Neural progenitor cell (in vitro differentiated cells): Measurements from ENCODE around the gene ZSWIM5. TPM values are rescaled to one million over a fixed set of nuclear protein-coding genes. Genes with fewer than 3 reads are reported as not detected.
A peak's percentile ranks its signal among the peaks of the same experiment; 100 is the strongest.
"Not testable (repeated sequence)": the region's sequence is repeated elsewhere in the genome, so short reads cannot be mapped to it uniquely, and the experiment has no call there.

ENCODE experiments used
- DNase-seq: peaks from one replicate; pipeline ENCODE4 v3.0.0-alpha.2; 2016; ENCODE audit warnings: low spot score
- H2AFZ ChIP-seq: fragments of 200-600 bp; sonication (generic); replicated peaks from 2 replicates; pipeline ENCODE4 v1.6.1; 2016; ENCODE audit warnings: antibody characterized with exemption
- H3F3A ChIP-seq: fragments of 200-600 bp; sonication (generic); 2 replicates; pipeline ENCODE4 v1.6.1; 2016; ENCODE audit warnings: antibody characterized with exemption, low read depth
- H3K27ac ChIP-seq: fragments of 200-600 bp; sonication (generic); 2 replicates; pipeline ENCODE4 v1.5.1; 2016; ENCODE audit warnings: mild to moderate bottlenecking
- H3K27me3 ChIP-seq: fragments of 200-600 bp; sonication (generic); 2 replicates; pipeline ENCODE4 v1.6.1; 2016; ENCODE audit warnings: mild to moderate bottlenecking, moderate library complexity
- H3K36me3 ChIP-seq: fragments of 200-600 bp; sonication (generic); 2 replicates; pipeline ENCODE4 v1.5.1; 2016
- H3K4me1 ChIP-seq: fragments of 200-600 bp; sonication (generic); 2 replicates; pipeline ENCODE4 v1.6.1; 2016; ENCODE audit warnings: mixed run types
- H3K4me2 ChIP-seq: fragments of 200-600 bp; sonication (generic); 2 replicates; pipeline ENCODE4 v1.6.1; 2016
- H3K4me3 ChIP-seq: fragments of 200-600 bp; sonication (generic); 2 replicates; pipeline ENCODE4 v1.5.1; 2016
- H3K79me2 ChIP-seq: fragments of 200-600 bp; sonication (generic); 2 replicates; pipeline ENCODE4 v1.6.1; 2016; ENCODE audit warnings: low read depth
- H3K9ac ChIP-seq: fragments of 200-600 bp; sonication (generic); 2 replicates; pipeline ENCODE4 v1.6.1; 2016
- H3K9me3 ChIP-seq: fragments of 200-600 bp; sonication (generic); 2 replicates; pipeline ENCODE4 v1.5.1; 2016; ENCODE audit warnings: low read depth
- H4K20me1 ChIP-seq: fragments of 200-600 bp; sonication (generic); 2 replicates; pipeline ENCODE4 v1.6.1; 2016; ENCODE audit warnings: low read depth
- H3K27ac Mint-ChIP-seq: 3 replicates; pipeline ENCODE4 v1.8.0; 2021; ENCODE audit warnings: mixed read lengths
- H3K27me3 Mint-ChIP-seq: 2 replicates; pipeline ENCODE4 v1.8.0; 2022; ENCODE audit warnings: low read depth, mild to moderate bottlenecking, inconsistent platforms, moderate library complexity, mixed read lengths; ENCODE audit not compliant: insufficient read depth
- H3K36me3 Mint-ChIP-seq: 3 replicates; pipeline ENCODE4 v1.8.0; 2021; ENCODE audit warnings: mixed read lengths
- H3K4me1 Mint-ChIP-seq: 3 replicates; pipeline ENCODE4 v1.8.0; 2021; ENCODE audit warnings: mixed read lengths
- H3K4me3 Mint-ChIP-seq: 3 replicates; pipeline ENCODE4 v1.8.0; 2021; ENCODE audit warnings: mild to moderate bottlenecking, moderate library complexity, mixed read lengths
- H3K9me3 Mint-ChIP-seq: 3 replicates; pipeline ENCODE4 v1.8.0; 2020; ENCODE audit warnings: mixed read lengths
- EZH2 ChIP-seq: fragments of 200-600 bp; sonication (generic); IDR thresholded peaks from 2 replicates; pipeline ENCODE4 v1.6.1; 2017; ENCODE audit warnings: antibody characterized with exemption, mild to moderate bottlenecking, moderate library complexity
- EZH2phosphoT487 ChIP-seq: fragments of 200-600 bp; sonication (generic); IDR thresholded peaks from 2 replicates; pipeline ENCODE4 v1.6.1; 2017; ENCODE audit warnings: antibody characterized with exemption
- total RNA-seq: library from RNA; depleted of rRNA; stranded (reverse); fragments of >200 nt; gene quantifications from 2 replicates; pipeline ENCODE4 v1.2.3, GENCODE V29; 2015; ENCODE audit warnings: low replicate concordance
- TF ChIP-seq, protein P1 (sequence below): fragments of 200-600 bp; sonication (generic); IDR thresholded peaks from 2 replicates; pipeline ENCODE4 v1.5.1; 2017; ENCODE audit warnings: antibody characterized with exemption, mild to moderate bottlenecking

The ZSWIM5 gene
- total RNA-seq, 1 donor from 2014 or later, result 5.8 TPM

DNA sequence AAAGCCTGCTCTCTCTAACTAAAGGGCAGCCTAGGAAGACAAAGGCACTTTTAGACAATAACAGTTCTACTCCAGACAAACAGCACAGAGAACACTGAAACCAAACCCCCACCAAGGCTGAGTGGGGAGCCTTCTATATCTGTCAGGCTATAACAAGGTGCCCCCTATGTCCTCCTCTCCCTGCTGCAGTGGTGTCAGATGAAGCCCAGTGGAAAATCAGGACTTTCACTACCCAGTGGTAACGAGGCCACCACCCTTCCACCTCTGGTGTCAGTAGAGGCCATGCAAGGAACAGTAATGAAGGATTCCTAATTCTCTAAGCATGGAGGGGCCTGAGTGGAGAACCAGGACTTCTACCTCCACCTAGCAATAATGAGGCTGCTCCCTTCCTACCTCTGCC lies 83.7 kb downstream of the ZSWIM5 start:
- H3K4me2 ChIP-seq, result peak overlapping the region; percentile 63
- no peaks in the 10 kb centered on the region for H3K79me2 ChIP-seq
- no peak overlapping the region for H2AFZ ChIP-seq
- no peaks in the 10 kb centered on the region for H3K36me3 ChIP-seq
- Mint-ChIP-seq H3K27ac (no peak overlapping the region), H3K9me3 (no peaks in the 10 kb centered on the region), H3K4me1 (no peaks in the 10 kb centered on the region), H3K27me3 (no peaks in the 10 kb centered on the region), H3K36me3 (no peaks in the 10 kb centered on the region), H3K4me3 (no peak overlapping the region)
- no peaks in the 10 kb centered on the region for H4K20me1 ChIP-seq
- H3F3A ChIP-seq, result peaks cover 15% of the 10 kb centered on the region
- peak; percentile 23 for DNase-seq
- no peak overlapping the region for H3K27ac ChIP-seq
- H3K4me3 ChIP-seq, result no peak overlapping the region
- no peak overlapping the region for H3K9ac ChIP-seq
- no peaks in the 10 kb centered on the region for H3K27me3 ChIP-seq
- TF ChIP-seq, protein P1, sequence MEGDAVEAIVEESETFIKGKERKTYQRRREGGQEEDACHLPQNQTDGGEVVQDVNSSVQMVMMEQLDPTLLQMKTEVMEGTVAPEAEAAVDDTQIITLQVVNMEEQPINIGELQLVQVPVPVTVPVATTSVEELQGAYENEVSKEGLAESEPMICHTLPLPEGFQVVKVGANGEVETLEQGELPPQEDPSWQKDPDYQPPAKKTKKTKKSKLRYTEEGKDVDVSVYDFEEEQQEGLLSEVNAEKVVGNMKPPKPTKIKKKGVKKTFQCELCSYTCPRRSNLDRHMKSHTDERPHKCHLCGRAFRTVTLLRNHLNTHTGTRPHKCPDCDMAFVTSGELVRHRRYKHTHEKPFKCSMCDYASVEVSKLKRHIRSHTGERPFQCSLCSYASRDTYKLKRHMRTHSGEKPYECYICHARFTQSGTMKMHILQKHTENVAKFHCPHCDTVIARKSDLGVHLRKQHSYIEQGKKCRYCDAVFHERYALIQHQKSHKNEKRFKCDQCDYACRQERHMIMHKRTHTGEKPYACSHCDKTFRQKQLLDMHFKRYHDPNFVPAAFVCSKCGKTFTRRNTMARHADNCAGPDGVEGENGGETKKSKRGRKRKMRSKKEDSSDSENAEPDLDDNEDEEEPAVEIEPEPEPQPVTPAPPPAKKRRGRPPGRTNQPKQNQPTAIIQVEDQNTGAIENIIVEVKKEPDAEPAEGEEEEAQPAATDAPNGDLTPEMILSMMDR, result no peak
- no peak for TF ChIP-seq EZH2phosphoT487
- no peak for TF ChIP-seq EZH2
- H3K9me3 ChIP-seq, result no peaks in the 10 kb centered on the region
- peaks cover 21% of the 10 kb centered on the region for H3K4me1 ChIP-seq

DNA sequence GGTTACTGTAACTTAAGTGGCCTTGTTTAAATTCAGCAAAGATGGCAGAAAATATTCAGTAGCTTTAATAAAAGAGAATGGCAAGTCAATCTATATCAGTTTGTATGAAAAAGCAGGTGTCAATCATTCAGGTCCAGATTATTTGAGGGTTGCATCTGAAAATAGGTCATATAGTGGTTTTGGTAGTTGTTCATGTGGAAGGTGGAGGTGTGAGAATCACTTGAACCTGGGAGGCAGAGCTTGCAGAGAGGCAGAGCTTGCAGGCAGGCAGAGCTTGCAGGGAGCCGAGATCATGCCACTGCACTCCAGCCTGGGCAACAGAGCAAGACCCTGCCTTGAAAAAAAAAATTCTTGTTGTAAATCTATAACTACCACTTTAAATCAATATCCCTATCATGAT lies 88.6 kb downstream of the ZSWIM5 start:
- Histone ChIP-seq H3K27ac (no peak overlapping the region), H3K4me2 (no peak overlapping the region), H3K4me1 (peaks cover 8% of the 10 kb centered on the region), H3K79me2 (no peaks in the 10 kb centered on the region), H3K4me3 (no peak overlapping the region), H3K9me3 (no peaks in the 10 kb centered on the region), H4K20me1 (no peaks in the 10 kb centered on the region), H3K36me3 (no peaks in the 10 kb centered on the region), H3K27me3 (no peaks in the 10 kb centered on the region), H3K9ac (no peak overlapping the region), H3F3A (peaks cover 2% of the 10 kb centered on the region), H2AFZ (no peak overlapping the region)
- Mint-ChIP-seq H3K4me1 (peaks cover 4% of the 10 kb centered on the region), H3K9me3 (peaks cover 11% of the 10 kb centered on the region), H3K27me3 (no peaks in the 10 kb centered on the region), H3K4me3 (no peak overlapping the region), H3K27ac (no peak overlapping the region), H3K36me3 (peaks cover 7% of the 10 kb centered on the region)
- DNase-seq, result no peak
- TF ChIP-seq EZH2 (no peak), EZH2phosphoT487 (no peak)
- TF ChIP-seq, protein P1, result no peak

DNA sequence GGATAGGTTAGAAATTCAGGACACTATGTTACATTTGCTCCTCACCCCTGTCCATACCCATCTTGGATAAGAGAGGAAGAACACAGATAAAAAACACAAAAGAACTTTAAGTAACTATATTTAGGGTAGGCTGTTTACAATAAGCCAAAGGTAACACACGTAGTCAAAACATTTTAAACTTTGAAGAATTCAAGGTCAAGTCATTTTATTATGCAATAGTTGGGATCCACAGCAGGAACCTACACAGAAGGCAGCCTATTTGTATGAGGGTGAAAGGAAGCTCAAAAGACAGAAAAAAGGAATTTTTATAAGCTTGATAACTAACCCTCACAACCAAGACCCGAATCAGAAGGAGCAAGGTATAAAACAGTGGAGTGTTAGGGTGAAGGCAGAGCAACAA lies 89.6 kb downstream of the ZSWIM5 start:
- H3K27ac ChIP-seq, result no peak overlapping the region
- no peak for DNase-seq
- no peak overlapping the region for H3K4me2 ChIP-seq
- Mint-ChIP-seq H3K27me3 (no peaks in the 10 kb centered on the region), H3K36me3 (peaks cover 7% of the 10 kb centered on the region), H3K9me3 (peaks cover 12% of the 10 kb centered on the region), H3K4me1 (peaks cover 4% of the 10 kb centered on the region), H3K4me3 (no peak overlapping the region), H3K27ac (no peak overlapping the region)
- no peaks in the 10 kb centered on the region for H4K20me1 ChIP-seq
- no peak overlapping the region for H3K9ac ChIP-seq
- no peak for TF ChIP-seq EZH2phosphoT487
- no peak overlapping the region for H2AFZ ChIP-seq
- no peaks in the 10 kb centered on the region for H3K4me1 ChIP-seq
- H3K27me3 ChIP-seq, result no peaks in the 10 kb centered on the region
- H3F3A ChIP-seq, result no peaks in the 10 kb centered on the region
- no peaks in the 10 kb centered on the region for H3K79me2 ChIP-seq
- H3K36me3 ChIP-seq, result no peaks in the 10 kb centered on the region
- no peak overlapping the region for H3K4me3 ChIP-seq
- H3K9me3 ChIP-seq, result no peaks in the 10 kb centered on the region

DNA sequence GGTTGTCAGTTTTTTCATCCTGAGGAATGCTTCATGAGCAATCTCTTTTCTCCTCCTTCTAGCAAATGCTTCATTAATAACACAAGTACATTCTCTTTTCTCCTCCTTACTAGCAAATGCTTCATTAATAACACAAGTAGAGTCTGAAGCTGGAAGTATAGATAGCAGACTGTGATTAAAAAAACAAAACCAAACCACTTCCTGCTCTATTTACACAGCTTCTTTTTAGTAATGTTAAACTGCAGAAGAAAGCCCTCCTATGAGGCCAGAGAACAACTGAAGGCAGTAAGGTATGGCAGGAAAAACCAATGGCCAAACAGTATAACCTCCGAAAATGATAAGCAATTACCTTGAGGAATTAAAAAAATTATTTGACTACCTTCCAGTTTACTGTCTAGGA lies 90.1 kb downstream of the ZSWIM5 start:
- Histone ChIP-seq H4K20me1 (no peaks in the 10 kb centered on the region), H3K36me3 (no peaks in the 10 kb centered on the region), H3K9ac (no peak overlapping the region), H3K4me2 (no peak overlapping the region), H3K4me3 (no peak overlapping the region), H3K27ac (no peak overlapping the region), H3K4me1 (no peaks in the 10 kb centered on the region), H2AFZ (no peak overlapping the region), H3K79me2 (no peaks in the 10 kb centered on the region), H3K9me3 (no peaks in the 10 kb centered on the region), H3F3A (no peaks in the 10 kb centered on the region), H3K27me3 (no peaks in the 10 kb centered on the region)
- H3K9me3 Mint-ChIP-seq, result peaks cover 14% of the 10 kb centered on the region
- H3K27me3 Mint-ChIP-seq, result no peaks in the 10 kb centered on the region
- TF ChIP-seq EZH2 (no peak), EZH2phosphoT487 (no peak)
- TF ChIP-seq, protein P1, result no peak
- H3K4me3 Mint-ChIP-seq, result no peak overlapping the region
- no peak overlapping the region for H3K27ac Mint-ChIP-seq
- DNase-seq, result no peak
- peaks cover 9% of the 10 kb centered on the region for H3K36me3 Mint-ChIP-seq
- peaks cover 4% of the 10 kb centered on the region for H3K4me1 Mint-ChIP-seq

DNA sequence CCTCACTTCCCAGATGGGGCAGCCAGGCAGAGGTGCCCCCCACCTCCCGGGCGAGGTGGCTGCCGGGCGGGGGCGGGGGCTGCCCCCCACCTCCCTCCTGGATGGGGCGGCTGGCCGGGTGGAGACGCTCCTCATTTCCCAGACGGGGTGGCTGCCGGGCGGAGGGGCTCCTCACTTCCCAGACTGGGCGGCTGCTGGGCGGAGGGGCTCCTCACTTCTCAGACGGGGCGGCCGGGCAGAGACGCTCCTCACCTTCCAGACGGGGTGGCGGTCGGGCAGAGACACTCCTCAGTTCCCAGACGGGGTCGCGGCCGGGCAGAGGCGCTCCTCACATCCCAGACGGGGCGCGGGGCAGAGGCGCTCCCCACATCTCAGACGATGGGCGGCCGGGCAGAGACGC lies 91.2 kb downstream of the ZSWIM5 start:
- H4K20me1 ChIP-seq, H3K27ac Mint-ChIP-seq, H3K9me3 ChIP-seq, H2AFZ ChIP-seq, H3K36me3 Mint-ChIP-seq, H3K27me3 Mint-ChIP-seq, H3K27me3 ChIP-seq, H3K4me3 Mint-ChIP-seq, H3K4me2 ChIP-seq, H3K4me1 ChIP-seq, H3K79me2 ChIP-seq, H3K36me3 ChIP-seq, H3K9ac ChIP-seq, DNase-seq, H3K27ac ChIP-seq, H3K4me1 Mint-ChIP-seq, H3K4me3 ChIP-seq, H3F3A ChIP-seq: not testable (repeated sequence)
- peaks cover 14% of the 10 kb centered on the region for H3K9me3 Mint-ChIP-seq
